ENCODE results near the gene RAI1.

RAI1 gene

GRCh38 chr17:17691468-17692263 lies 10.4 kb downstream of the RAI1 start:
- Histone ChIP-seq H3K23ac (ENCODE audit: low read length in 2 of 2) (no peak overlapping the region), H3K79me1 (replicated peaks; ENCODE audit: low read length, poor library complexity, severe bottlenecking) (peaks cover 17% of the 10 kb centered on the region), H2BK120ac (ENCODE audit: low read depth, low read length) (peak overlapping the region; percentile 21), H2BK5ac (ENCODE audit: low read depth, low read length, poor library complexity, severe bottlenecking) (no peak overlapping the region), H3K36me3 (ENCODE audit: control insufficient read depth in 1 of 2, insufficient read depth in 2 of 2, low read depth in 1 of 2, low read length in 2 of 2) (no peaks in the 10 kb centered on the region), H3K4me2 (ENCODE audit: low read length, poor library complexity, severe bottlenecking) (no peak overlapping the region), H2BK15ac (ENCODE audit: low read depth, poor library complexity, severe bottlenecking) (peak overlapping the region; percentile 73), H3K4ac (ENCODE audit: low read depth in 1 of 2, low read length in 2 of 2) (peak overlapping the region in 1 of 2 experiments; percentile 65), H3K9ac (ENCODE audit: low read length) (peak overlapping the region; percentile 23), H2BK12ac (ENCODE audit: low read length in 2 of 2) (peak overlapping the region; percentile 8 to 43), H2AK5ac (ENCODE audit: low read length, severe bottlenecking) (peak overlapping the region; percentile 54), H3K18ac (ENCODE audit: low read depth in 1 of 2, low read length in 2 of 2) (peak overlapping the region; percentile 34 to 76), H3K27ac (ENCODE audit: low read length, poor library complexity, severe bottlenecking) (no peak overlapping the region), H4K91ac (ENCODE audit: low read length) (peak overlapping the region; percentile 70), H4K8ac (ENCODE audit: low read length) (peak overlapping the region; percentile 59), H3K4me1 (ENCODE audit: control insufficient read depth, insufficient read depth, low read depth, low read length) (peaks cover 49% of the 10 kb centered on the region), H3K9me3 (ENCODE audit: control insufficient read depth, low read length) (no peaks in the 10 kb centered on the region), H3K14ac (ENCODE audit: low read length in 2 of 2) (no peak overlapping the region), H3K4me3 (ENCODE audit: insufficient read depth in 1 of 2, low read depth in 1 of 2, low read length in 2 of 2) (peak overlapping the region in 1 of 2 experiments; percentile 18), H2AFZ (ENCODE audit: low read depth, low read length) (no peak overlapping the region), H3K27me3 (ENCODE audit: control insufficient read depth in 1 of 2, insufficient read depth in 1 of 2, low read length in 2 of 2) (no peaks in the 10 kb centered on the region)
- peak; percentile 57 for DNase-seq
- WGBS = 52% methylated on average over 8 of the region's 8 CpGs

DNA sequence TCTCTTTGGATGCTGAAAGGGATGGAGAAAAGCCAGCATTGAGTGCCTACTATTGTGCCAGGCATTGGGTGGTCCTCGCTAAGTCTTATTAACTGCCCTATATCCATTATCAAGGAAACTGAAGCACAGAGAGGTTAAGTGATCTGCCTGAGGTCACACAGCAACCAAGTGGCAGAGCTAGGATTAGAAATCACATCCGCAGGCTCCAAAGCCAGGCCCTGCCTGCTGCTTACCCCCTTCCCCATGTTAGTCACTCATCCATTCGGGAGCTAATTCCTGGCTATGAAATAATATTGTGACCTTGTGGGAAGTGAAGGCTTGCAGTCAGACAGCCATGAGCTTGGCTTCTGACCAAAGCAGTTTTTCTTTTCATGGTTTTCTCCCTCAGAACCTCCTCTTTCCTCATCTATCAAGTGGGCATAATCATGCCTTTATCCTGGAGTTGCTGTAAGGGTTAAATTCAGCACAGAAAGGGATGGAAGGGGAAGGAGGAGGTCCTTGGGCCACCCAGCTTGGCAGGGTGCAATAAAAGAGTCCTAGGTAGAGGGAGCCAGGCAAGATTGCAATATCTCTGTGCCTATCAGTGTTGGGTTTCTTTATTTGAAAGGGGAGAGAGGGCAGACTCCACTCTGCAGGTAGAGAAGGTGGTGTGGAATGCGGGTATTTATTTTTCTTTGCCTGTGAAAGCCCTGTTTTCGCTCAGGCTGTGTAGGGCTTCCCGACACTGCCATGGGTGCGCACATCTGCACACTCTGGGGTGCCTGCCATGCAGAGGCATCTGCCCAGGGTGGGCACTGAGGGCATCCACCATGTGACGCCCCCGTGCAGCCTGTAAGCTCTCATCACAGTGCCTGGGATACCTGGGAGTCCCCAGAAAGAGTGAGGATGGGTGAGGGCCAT lies 11.3 kb downstream of the RAI1 start:
- peak overlapping the region; percentile 23 for H3K9ac ChIP-seq (ENCODE audit: low read length)
- peak overlapping the region; percentile 86 to 91 for H3K4ac ChIP-seq (ENCODE audit: low read depth in 1 of 2, low read length in 2 of 2)
- H3K9me3 ChIP-seq (ENCODE audit: control insufficient read depth, low read length) = no peaks in the 10 kb centered on the region
- H3K23ac ChIP-seq (ENCODE audit: low read length in 2 of 2) = no peak overlapping the region
- no peak overlapping the region for H2BK5ac ChIP-seq (ENCODE audit: low read depth, low read length, poor library complexity, severe bottlenecking)
- peaks cover 43% of the 10 kb centered on the region for H3K4me1 ChIP-seq (ENCODE audit: control insufficient read depth, insufficient read depth, low read depth, low read length)
- H2BK120ac ChIP-seq (ENCODE audit: low read depth, low read length) = no peak overlapping the region
- no peaks in the 10 kb centered on the region for H3K27me3 ChIP-seq (ENCODE audit: control insufficient read depth in 1 of 2, insufficient read depth in 1 of 2, low read length in 2 of 2)
- H3K4me3 ChIP-seq (ENCODE audit: insufficient read depth in 1 of 2, low read depth in 1 of 2, low read length in 2 of 2) = no peak overlapping the region
- WGBS = 76% methylated on average over 8 of the region's 9 CpGs
- no peak for DNase-seq
- H3K79me1 ChIP-seq (replicated peaks; ENCODE audit: low read length, poor library complexity, severe bottlenecking) = peaks cover 17% of the 10 kb centered on the region
- H2BK12ac ChIP-seq (ENCODE audit: low read length in 2 of 2) = peak overlapping the region; percentile 31 to 93
- H3K27ac ChIP-seq (ENCODE audit: low read length, poor library complexity, severe bottlenecking) = no peak overlapping the region
- H2BK15ac ChIP-seq (ENCODE audit: low read depth, poor library complexity, severe bottlenecking) = no peak overlapping the region
- H4K8ac ChIP-seq (ENCODE audit: low read length) = peak overlapping the region; percentile 98
- H3K36me3 ChIP-seq (ENCODE audit: control insufficient read depth in 1 of 2, insufficient read depth in 2 of 2, low read depth in 1 of 2, low read length in 2 of 2) = peaks cover 0 to under 1% of the 10 kb centered on the region in 2 experiments
- H2AK5ac ChIP-seq (ENCODE audit: low read length, severe bottlenecking) = peak overlapping the region; percentile 31
- H3K18ac ChIP-seq (ENCODE audit: low read depth in 1 of 2, low read length in 2 of 2) = peak overlapping the region; percentile 76 to 98
- H4K91ac ChIP-seq (ENCODE audit: low read length) = peak overlapping the region; percentile 76
- H3K4me2 ChIP-seq (ENCODE audit: low read length, poor library complexity, severe bottlenecking) = no peak overlapping the region
- H3K14ac ChIP-seq (ENCODE audit: low read length in 2 of 2) = no peak overlapping the region
- H2AFZ ChIP-seq (ENCODE audit: low read depth, low read length) = no peak overlapping the region

DNA sequence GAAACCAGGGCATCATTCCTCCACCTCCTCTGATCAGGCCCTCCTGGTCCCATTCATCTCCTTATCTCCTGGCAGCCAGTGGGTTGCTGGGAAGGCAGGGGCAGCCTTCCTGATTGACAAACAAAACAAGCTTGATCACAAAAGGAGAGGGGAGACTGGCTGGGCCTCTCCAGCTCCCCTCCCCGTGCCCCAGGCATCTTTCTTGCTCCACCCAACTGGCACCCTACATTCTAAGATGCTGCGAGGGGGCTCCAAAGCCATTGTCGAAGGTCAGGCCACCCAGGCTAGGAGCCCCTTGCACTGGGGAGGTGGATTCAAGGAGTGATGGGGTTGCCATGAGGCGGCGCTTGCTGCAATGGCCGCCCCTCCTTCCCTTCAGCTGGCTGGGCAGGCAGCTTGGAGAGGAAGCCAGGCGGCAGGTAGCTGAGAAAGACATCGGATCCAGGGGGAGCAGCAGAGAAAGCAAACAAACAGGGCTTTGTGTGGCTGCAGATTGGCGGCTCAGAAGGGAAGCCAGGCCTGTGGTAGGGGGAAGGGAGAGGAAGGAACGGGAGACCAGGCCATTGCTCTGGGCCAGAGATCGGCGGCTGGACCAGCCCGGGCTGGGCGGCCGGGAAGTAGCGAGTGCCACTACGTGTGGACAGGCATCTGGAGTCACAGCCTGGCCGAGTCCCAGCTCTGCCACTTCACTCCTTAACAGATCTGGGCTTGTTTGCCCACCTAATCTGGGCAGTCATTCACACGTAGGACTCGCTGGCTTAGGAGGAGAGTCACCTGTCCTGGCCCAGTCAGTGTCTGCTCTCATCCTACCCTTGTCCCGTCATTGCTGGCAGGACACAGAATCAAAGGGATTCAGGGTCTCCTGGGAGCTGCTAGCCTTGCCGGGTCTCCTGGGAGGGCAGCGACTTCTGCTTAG lies 12.3 kb downstream of the RAI1 start:
- Histone ChIP-seq H2BK12ac (ENCODE audit: low read length in 2 of 2) (peak overlapping the region; percentile 84 to 93), H3K9me3 (ENCODE audit: control insufficient read depth, low read length) (no peaks in the 10 kb centered on the region), H2BK5ac (ENCODE audit: low read depth, low read length, poor library complexity, severe bottlenecking) (no peak overlapping the region), H4K91ac (ENCODE audit: low read length) (peak overlapping the region; percentile 76), H3K36me3 (ENCODE audit: control insufficient read depth in 1 of 2, insufficient read depth in 2 of 2, low read depth in 1 of 2, low read length in 2 of 2) (peaks cover 0 to 6% of the 10 kb centered on the region in 2 experiments), H3K4me3 (ENCODE audit: insufficient read depth in 1 of 2, low read depth in 1 of 2, low read length in 2 of 2) (peak overlapping the region in 1 of 2 experiments; percentile 73), H2AK5ac (ENCODE audit: low read length, severe bottlenecking) (peak overlapping the region; percentile 38), H3K18ac (ENCODE audit: low read depth in 1 of 2, low read length in 2 of 2) (peak overlapping the region; percentile 41 to 98), H3K79me1 (replicated peaks; ENCODE audit: low read length, poor library complexity, severe bottlenecking) (peaks cover 24% of the 10 kb centered on the region), H2BK120ac (ENCODE audit: low read depth, low read length) (peak overlapping the region; percentile 98), H3K4ac (ENCODE audit: low read depth in 1 of 2, low read length in 2 of 2) (peak overlapping the region; percentile 86 to 91), H4K8ac (ENCODE audit: low read length) (peak overlapping the region; percentile 98), H3K9ac (ENCODE audit: low read length) (peak overlapping the region; percentile 95), H3K27me3 (ENCODE audit: control insufficient read depth in 1 of 2, insufficient read depth in 1 of 2, low read length in 2 of 2) (no peaks in the 10 kb centered on the region), H3K23ac (ENCODE audit: low read length in 2 of 2) (peak overlapping the region in 1 of 2 experiments; percentile 53), H2AFZ (ENCODE audit: low read depth, low read length) (no peak overlapping the region), H3K14ac (ENCODE audit: low read length in 2 of 2) (peak overlapping the region in 1 of 2 experiments; percentile 92), H3K4me1 (ENCODE audit: control insufficient read depth, insufficient read depth, low read depth, low read length) (peaks cover 52% of the 10 kb centered on the region), H2BK15ac (ENCODE audit: low read depth, poor library complexity, severe bottlenecking) (peak overlapping the region; percentile 91), H3K4me2 (ENCODE audit: low read length, poor library complexity, severe bottlenecking) (peak overlapping the region; percentile 77), H3K27ac (ENCODE audit: low read length, poor library complexity, severe bottlenecking) (peak overlapping the region; percentile 84)
- peak; percentile 62 for DNase-seq
- 21% methylated on average over 23 of the region's 23 CpGs for WGBS
